SK-N-SH (cell line): ENCODE results near the gene WNT3.

ENCODE experiments used
- CHD2 ChIP-seq: fragments of 150-350 bp; IDR thresholded peaks from 2 replicates; pipeline ENCODE4 v1.6.1; 2018; ENCODE audit warnings: low read length; ENCODE audit not compliant: partially characterized antibody
- EP300 ChIP-seq, 2 experiments: IDR thresholded peaks; 2 replicates each; pipeline versions ENCODE4 v1.4.0 to v1.6.1; 2012; ENCODE audit warnings: borderline replicate concordance in 1 of 2, low read depth in 1 of 2, low read length in 1 of 2
- EZH2phosphoT487 ChIP-seq: fragments of 200-600 bp; sonication (generic); IDR thresholded peaks from 2 replicates; pipeline ENCODE4 v1.6.1; 2017; ENCODE audit warnings: low read depth, mixed run types, mild to moderate bottlenecking, antibody characterized with exemption, moderate library complexity, borderline replicate concordance
- FOXM1 ChIP-seq: IDR thresholded peaks from 2 replicates; pipeline ENCODE4 v1.4.0; 2012; ENCODE audit warnings: low read depth, mild to moderate bottlenecking
- JUND ChIP-seq: IDR thresholded peaks from 2 replicates; pipeline ENCODE4 v1.4.0; 2012
- MXI1 ChIP-seq: IDR thresholded peaks from 2 replicates; pipeline ENCODE4 v1.6.1; 2012; ENCODE audit warnings: mild to moderate bottlenecking, low read depth, low read length, improper control_type of control experiment
- POLR2AphosphoS5 ChIP-seq: IDR thresholded peaks from 2 replicates; pipeline ENCODE4 v1.6.1; 2012; ENCODE audit warnings: low read depth, low read length
- RAD21 ChIP-seq: IDR thresholded peaks from 2 replicates; pipeline ENCODE4 v1.6.1; 2012; ENCODE audit warnings: mild to moderate bottlenecking, low read length
- SIN3A ChIP-seq: IDR thresholded peaks from 2 replicates; pipeline ENCODE4 v1.6.1; 2012; ENCODE audit warnings: low read depth, mild to moderate bottlenecking, low read length, moderate library complexity, borderline replicate concordance
- SMC3 ChIP-seq: IDR thresholded peaks from 2 replicates; pipeline ENCODE4 v1.6.1; 2012; ENCODE audit warnings: low read depth, low read length, improper control_type of control experiment
- TEAD4 ChIP-seq: IDR thresholded peaks from 2 replicates; pipeline ENCODE4 v1.4.0; 2012; ENCODE audit warnings: mild to moderate bottlenecking, borderline replicate concordance; ENCODE audit not compliant: insufficient read depth
- TF ChIP-seq, protein P1 (sequence below): IDR thresholded peaks from 2 replicates; pipeline ENCODE4 v1.4.0; 2012; ENCODE audit warnings: low read depth, borderline replicate concordance
- TF ChIP-seq, protein P2 (sequence below): IDR thresholded peaks from 2 replicates; pipeline ENCODE4; 2012
- TF ChIP-seq, protein P3 (sequence below): fragments of 200-600 bp; sonication (generic); IDR thresholded peaks from 2 replicates; pipeline ENCODE4 v1.6.1; 2017; ENCODE audit warnings: antibody characterized with exemption, mild to moderate bottlenecking, moderate library complexity

DNA sequence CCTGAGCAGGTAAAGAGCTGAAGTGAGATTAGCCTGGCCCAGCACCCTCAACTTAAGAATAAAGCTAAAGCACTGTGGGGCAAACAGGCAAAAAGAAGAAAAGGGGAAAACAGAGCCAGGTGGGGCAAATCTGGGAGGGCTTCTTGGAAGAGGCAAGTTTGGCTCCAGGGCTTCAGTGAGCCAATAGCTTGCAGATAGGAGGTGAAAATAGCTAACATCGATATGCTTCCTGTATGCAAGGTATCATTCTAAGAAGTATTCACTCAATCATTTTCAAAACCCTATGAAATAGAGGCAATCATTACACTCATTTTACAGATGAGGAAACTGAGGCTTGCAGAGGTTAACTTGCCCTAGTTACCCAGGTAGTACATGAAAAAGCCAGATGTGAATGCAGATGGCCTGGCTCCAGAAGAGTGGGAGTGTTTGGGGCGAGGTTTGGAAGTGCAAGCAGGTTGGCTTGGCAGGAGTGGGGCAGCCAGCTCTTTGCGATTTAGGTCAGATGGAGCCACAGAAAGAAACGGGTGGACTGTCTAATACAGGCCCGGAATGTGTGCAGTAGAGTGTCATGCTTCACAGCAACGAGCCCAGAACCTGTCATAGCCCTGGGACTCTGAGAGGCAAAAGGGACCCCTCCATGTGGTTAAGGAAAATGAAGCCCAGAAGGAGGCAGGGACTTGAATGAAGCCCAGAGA is 5.7 kb downstream of the WNT3 start:
- TF ChIP-seq MXI1: no peak
- TF ChIP-seq, protein P1, sequence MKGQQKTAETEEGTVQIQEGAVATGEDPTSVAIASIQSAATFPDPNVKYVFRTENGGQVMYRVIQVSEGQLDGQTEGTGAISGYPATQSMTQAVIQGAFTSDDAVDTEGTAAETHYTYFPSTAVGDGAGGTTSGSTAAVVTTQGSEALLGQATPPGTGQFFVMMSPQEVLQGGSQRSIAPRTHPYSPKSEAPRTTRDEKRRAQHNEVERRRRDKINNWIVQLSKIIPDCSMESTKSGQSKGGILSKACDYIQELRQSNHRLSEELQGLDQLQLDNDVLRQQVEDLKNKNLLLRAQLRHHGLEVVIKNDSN: no peak
- TF ChIP-seq, protein P2, sequence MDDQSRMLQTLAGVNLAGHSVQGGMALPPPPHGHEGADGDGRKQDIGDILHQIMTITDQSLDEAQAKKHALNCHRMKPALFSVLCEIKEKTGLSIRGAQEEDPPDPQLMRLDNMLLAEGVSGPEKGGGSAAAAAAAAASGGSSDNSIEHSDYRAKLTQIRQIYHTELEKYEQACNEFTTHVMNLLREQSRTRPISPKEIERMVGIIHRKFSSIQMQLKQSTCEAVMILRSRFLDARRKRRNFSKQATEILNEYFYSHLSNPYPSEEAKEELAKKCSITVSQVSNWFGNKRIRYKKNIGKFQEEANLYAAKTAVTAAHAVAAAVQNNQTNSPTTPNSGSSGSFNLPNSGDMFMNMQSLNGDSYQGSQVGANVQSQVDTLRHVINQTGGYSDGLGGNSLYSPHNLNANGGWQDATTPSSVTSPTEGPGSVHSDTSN: no peak
- TF ChIP-seq CHD2: no peak
- no peak for TF ChIP-seq SMC3
- TF ChIP-seq RAD21: no peak
- TF ChIP-seq FOXM1: no peak
- no peak for TF ChIP-seq JUND
- TF ChIP-seq, protein P3, sequence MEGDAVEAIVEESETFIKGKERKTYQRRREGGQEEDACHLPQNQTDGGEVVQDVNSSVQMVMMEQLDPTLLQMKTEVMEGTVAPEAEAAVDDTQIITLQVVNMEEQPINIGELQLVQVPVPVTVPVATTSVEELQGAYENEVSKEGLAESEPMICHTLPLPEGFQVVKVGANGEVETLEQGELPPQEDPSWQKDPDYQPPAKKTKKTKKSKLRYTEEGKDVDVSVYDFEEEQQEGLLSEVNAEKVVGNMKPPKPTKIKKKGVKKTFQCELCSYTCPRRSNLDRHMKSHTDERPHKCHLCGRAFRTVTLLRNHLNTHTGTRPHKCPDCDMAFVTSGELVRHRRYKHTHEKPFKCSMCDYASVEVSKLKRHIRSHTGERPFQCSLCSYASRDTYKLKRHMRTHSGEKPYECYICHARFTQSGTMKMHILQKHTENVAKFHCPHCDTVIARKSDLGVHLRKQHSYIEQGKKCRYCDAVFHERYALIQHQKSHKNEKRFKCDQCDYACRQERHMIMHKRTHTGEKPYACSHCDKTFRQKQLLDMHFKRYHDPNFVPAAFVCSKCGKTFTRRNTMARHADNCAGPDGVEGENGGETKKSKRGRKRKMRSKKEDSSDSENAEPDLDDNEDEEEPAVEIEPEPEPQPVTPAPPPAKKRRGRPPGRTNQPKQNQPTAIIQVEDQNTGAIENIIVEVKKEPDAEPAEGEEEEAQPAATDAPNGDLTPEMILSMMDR: no peak
- TF ChIP-seq POLR2AphosphoS5: no peak
- no peak for TF ChIP-seq SIN3A
- TF ChIP-seq EP300 (IDR thresholded peaks at IDR 0.05; ENCODE audit: borderline replicate concordance in 1 of 2, low read depth in 1 of 2, low read length in 1 of 2): no peak
- no peak for TF ChIP-seq TEAD4
- no peak for TF ChIP-seq EZH2phosphoT487
